ENCODE data around the gene HSD17B12. TPM values are rescaled to one million over a fixed set of nuclear protein-coding genes. Genes with fewer than 3 reads are reported as not detected.
A peak's percentile ranks its signal among the peaks of the same experiment; 100 is the strongest.

Gene HSD17B12
- total and polyA plus RNA-seq, 2 experiments from 2014 or later = 128 to 168 TPM

GRCh38 chr11:43631732-43632131 lies 48.8 kb upstream of the HSD17B12 start:
- no peak for TF ChIP-seq EZH2 (IDR thresholded peaks at IDR 0.05; ENCODE audit: low read depth, unreplicated experiment)
- no peak for TF ChIP-seq ETS1 (IDR thresholded peaks at IDR 0.05)
- no peak for TF ChIP-seq ZNF462 (CRISPR knock-in tag; IDR thresholded peaks at IDR 0.05)
- TF ChIP-seq REST (IDR thresholded peaks at IDR 0.05; ENCODE audit: unreplicated experiment) = no peak
- TF ChIP-seq CREB1 (CRISPR knock-in tag; IDR thresholded peaks at IDR 0.05; ENCODE audit: low read depth) = no peak
- no peak for TF ChIP-seq NANOG (IDR thresholded peaks at IDR 0.05; ENCODE audit: borderline replicate concordance)
- no peak for TF ChIP-seq ZNF114 (CRISPR knock-in tag; IDR thresholded peaks at IDR 0.05)
- no peak for TF ChIP-seq EZH2phosphoT487 (IDR thresholded peaks at IDR 0.05; ENCODE audit: unreplicated experiment)
- no peak for TF ChIP-seq JUNB (IDR thresholded peaks at IDR 0.05; ENCODE audit: unreplicated experiment)
- TF ChIP-seq CTCF (conservative IDR thresholded peaks at IDR 0.05; ENCODE audit: low read depth in 2 of 2) = no peak
- no peak for TF ChIP-seq POLR2AphosphoS5 (IDR thresholded peaks at IDR 0.05; ENCODE audit: low read depth)
- no peak for TF ChIP-seq STAT1 (IDR thresholded peaks at IDR 0.05; ENCODE audit: unreplicated experiment)
- no peak for TF ChIP-seq ZNF331 (CRISPR knock-in tag; IDR thresholded peaks at IDR 0.05; ENCODE audit: low read depth)
- DNase-seq (ENCODE audit: low spot score) (peak; percentile 57), ATAC-seq (peak; percentile 95)
- Mint-ChIP-seq H3K27me3 (ENCODE audit: insufficient read depth, low read depth, poor library complexity) (peaks cover 5% of the 10 kb centered on the region), H3K4me1 (peaks cover 7% of the 10 kb centered on the region; the same call in 2 of the 3 replicates), H3K4me3 (peak overlapping the region; percentile 59), H3K36me3 (ENCODE audit: low read depth) (no peaks in the 10 kb centered on the region), H3K9me3 (no peaks in the 10 kb centered on the region), H3K27ac (no peak overlapping the region)
- no peaks in the 10 kb centered on the region for H3K4me1 ChIP-seq (ENCODE audit: insufficient read depth)
- peak overlapping the region; percentile 46 for H3K4me3 ChIP-seq
- peak overlapping the region; percentile 78 for H3K4me2 ChIP-seq
- no peaks in the 10 kb centered on the region for H3K9me2 ChIP-seq (ENCODE audit: insufficient read depth)
- peaks cover 20% of the 10 kb centered on the region for H3K27me3 ChIP-seq (ENCODE audit: insufficient read depth)
- H3K27ac ChIP-seq (ENCODE audit: low read depth) = no peak overlapping the region
- no peaks in the 10 kb centered on the region for H3K79me2 ChIP-seq (replicated peaks; ENCODE audit: insufficient read depth)
- no peaks in the 10 kb centered on the region for H3K36me3 ChIP-seq (ENCODE audit: insufficient read depth)
- H4K20me1 ChIP-seq (replicated peaks; ENCODE audit: insufficient read depth) = no peaks in the 10 kb centered on the region
- H2AFZ ChIP-seq = peak overlapping the region; percentile 89
- H3F3A ChIP-seq (replicated peaks; ENCODE audit: low read depth) = no peaks in the 10 kb centered on the region

Data from GM23338 (cell line).